AG09319 (cell line): ENCODE results near the gene ZBTB7C.

Experiments used
- DNase-seq: peaks from one replicate; pipeline ENCODE4 v3.0.0-alpha.2; 2010; ENCODE audit warnings: low read depth; ENCODE audit errors: extremely low read depth
- CTCF ChIP-seq: IDR thresholded peaks from 2 replicates; pipeline ENCODE4 v1.5.1; 2011; ENCODE audit warnings: low read depth, mild to moderate bottlenecking, inconsistent platforms, low read length, moderate library complexity

The ZBTB7C gene

GRCh38 chr18:48027401-48027963 is 381.7 kb downstream of the ZBTB7C start:
- no peak for TF ChIP-seq CTCF
- DNase-seq = no peak

GRCh38 chr18:48026216-48026615 is 383.0 kb downstream of the ZBTB7C start:
- no peak for TF ChIP-seq CTCF
- no peak for DNase-seq

GRCh38 chr18:48024881-48025660 is 384.1 kb downstream of the ZBTB7C start:
- DNase-seq = no peak
- TF ChIP-seq CTCF = no peak

- no peak for DNase-seq
- TF ChIP-seq CTCF = no peak
Measured at GRCh38 chr18:48024009-48024512, 385.1 kb downstream of the ZBTB7C start.

- peak; percentile 55 for TF ChIP-seq CTCF
- DNase-seq = no peak
Measured at GRCh38 chr18:48023334-48024008, 385.7 kb downstream of the ZBTB7C start.

- TF ChIP-seq CTCF = peak; percentile 54
- no peak for DNase-seq
Measured at GRCh38 chr18:48022531-48023329, 386.5 kb downstream of the ZBTB7C start.
